ENCODE results near the gene IKZF2.

IKZF2 gene

GRCh38 chr2:213098612-213099011, 52.8 kb downstream of the IKZF2 start:
- no peak for DNase-seq

DNA sequence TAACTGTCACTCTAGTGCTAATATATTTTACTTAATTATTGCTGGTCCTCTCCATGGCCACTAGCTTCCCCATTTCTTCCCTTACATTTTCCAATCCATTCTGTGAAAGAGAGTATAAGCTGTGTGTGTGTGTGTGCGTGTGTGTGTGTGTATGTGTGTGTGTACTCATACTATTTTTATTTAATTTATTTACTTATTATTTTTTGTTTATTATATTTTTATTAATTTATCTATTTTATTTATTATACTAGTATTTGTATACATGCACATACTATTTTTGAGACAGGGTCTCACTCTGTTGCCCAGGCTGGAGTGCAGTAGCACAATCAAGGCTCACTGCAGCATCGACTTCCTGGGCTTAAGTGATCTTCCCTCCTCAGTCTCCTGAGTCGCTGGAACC, 59.6 kb downstream of the IKZF2 start:
- DNase-seq: no peak

DNA sequence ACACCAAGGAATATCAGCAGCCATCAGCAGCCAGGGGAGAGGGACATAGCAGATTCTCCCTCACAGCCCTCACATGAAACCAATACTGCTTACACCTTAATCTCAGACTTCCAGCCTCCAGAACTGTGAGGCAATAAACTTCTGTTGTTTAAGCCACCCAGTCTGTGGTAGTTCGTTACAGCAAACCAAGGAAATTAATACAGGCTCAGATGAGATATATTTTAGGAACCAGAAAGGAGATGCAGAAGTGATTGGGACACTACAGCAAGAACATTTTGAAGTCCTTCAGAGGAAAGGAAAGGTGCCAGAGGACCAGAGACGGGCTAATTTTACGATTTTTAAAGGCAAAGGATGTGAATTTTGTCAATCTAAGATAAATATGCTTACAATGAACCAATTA, 60.6 kb downstream of the IKZF2 start:
- DNase-seq: no peak

- DNase-seq: no peak
Observed at GRCh38 chr2:213089438-213089837, 62.0 kb downstream of the IKZF2 start.

- no peak for DNase-seq
Observed at GRCh38 chr2:213087040-213087439, 64.4 kb downstream of the IKZF2 start.

DNA sequence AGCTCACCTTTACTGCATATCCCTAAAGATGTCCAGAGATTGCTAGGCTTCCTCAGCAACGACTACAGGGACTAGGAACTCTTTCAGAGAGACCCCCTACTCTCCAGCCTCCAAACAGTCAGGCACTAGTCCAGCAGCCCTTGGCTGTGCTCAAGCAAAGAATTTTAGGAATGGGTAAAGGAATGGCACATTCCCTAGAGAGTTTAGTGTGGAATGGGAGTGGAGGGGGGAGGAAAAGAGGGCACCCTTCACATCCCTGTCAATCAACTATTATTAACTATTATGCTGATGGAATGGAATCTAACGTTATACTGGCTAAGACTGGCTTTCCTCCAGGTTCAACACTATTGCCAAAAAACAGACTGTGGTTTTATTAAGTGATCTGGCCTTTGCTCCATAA, 64.8 kb downstream of the IKZF2 start:
- DNase-seq: no peak

GRCh38 chr2:213086050-213086449, 65.4 kb downstream of the IKZF2 start:
- DNase-seq: no peak

DNA sequence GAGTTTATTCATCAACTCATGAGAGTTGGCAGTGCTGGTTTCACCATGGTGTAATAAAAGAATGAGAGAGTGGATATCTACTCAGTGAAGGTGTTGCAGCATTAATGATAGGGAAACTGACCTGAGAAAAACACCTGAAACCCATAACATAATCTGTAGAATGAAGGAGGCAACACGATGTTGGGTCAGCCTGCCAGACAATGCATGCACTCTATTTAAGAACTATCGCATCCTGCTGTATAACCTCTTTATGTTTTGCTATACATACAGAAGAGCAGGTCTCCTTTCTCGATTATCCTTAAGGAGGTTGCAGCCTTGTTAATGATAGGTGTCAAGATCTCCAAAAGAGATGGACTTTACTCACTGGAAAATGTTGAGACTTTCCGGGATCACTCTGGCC, 65.9 kb downstream of the IKZF2 start:
- DNase-seq: no peak

- DNase-seq: no peak
Observed at GRCh38 chr2:213084261-213084660, 67.2 kb downstream of the IKZF2 start.

DNA sequence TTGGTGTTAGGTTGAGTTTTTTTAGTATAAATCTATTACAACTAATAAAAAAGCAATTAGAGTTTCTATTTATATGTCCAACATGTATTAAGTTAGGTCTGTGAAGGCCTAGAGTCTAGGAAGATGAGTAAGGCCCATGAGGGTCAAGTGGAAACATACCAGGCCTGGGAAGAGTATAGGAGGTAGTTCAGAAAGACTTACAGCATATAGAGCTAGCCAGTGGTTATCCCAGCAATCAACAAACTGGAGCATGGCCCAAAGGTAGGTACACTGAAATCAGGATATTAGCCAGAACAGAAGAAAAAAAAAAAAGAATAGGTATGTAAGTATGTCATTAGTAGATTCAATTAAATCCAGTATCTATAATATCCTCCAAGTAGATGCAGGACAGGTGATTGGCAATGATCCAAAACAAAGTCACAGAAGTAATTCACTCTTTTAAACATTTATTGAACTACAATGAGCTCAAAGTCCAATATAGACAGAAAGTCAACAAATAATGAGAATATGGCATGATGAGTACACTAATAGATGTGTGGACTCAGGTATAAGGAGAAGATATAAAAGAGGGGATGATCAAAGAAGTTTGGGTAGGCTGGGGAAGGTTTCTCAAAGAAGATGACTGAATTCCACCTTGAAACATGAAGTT, 70.3 kb downstream of the IKZF2 start:
- no peak for DNase-seq

GRCh38 chr2:213079756-213080155, 71.7 kb downstream of the IKZF2 start:
- DNase-seq: no peak

- no peak for DNase-seq
Observed at GRCh38 chr2:213078686-213079085, 72.7 kb downstream of the IKZF2 start.

DNA sequence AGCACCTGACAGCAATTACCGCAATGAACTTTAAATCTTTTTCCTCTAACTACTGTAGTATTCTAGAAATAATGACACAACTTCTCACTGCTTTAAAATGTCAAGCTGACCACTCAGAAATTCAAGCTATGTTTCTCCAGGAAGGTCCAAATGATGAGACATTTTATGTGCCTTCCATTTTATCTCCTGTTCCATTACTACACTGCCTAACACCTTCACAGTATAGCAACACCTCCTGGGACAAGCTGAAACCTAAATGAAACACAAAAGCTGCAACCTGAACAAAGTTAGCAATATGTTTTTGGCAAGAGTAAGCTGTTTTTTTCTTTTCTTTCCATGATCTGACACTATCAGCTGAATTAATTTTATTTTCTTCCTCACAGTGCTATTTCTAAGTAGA, 81.9 kb downstream of the IKZF2 start:
- DNase-seq: no peak

GRCh38 chr2:213068676-213069359, 82.6 kb downstream of the IKZF2 start:
- no peak for DNase-seq

GRCh38 chr2:213067888-213068287, 83.5 kb downstream of the IKZF2 start:
- no peak for DNase-seq

GRCh38 chr2:213066443-213066743, 85.0 kb downstream of the IKZF2 start:
- no peak for DNase-seq

DNA sequence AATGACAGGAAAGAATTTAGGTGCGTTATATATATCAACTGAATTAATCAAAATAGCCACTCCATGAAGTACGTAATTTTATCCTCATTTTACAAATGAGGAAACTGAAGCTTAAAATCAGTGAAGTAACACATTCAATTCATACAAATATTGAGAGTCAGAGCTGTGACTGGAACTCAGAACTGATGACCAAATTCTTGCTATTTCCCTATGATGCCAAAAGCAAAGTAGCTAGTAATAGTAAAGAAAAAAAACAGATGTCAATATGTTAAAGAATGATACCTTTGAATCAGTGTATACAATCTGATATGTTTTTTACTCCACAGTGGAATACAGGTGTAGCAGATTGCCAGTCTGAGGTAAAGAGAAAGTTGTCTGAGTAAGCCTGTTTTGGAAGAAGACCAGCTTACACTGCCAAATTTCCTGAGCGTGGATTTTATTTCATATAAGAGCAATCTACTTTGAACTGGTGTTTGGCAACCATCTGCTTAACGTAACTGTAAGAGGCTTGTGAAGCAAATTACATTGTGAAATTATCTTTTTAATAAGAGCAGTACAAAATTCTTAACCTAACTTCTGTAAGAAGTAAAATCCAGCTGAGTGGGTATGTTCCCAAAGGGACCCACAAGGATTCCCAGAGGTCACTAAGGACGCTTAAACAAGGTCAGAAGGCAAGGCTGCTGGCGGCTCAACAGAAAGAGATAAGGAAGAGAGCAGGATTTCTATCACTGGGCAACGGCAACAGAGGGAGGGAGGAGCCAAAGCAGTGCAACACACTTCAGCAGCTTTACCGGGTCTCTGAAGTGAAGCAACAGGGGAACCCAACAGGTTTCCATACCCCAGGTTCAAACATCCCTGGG, 85.6 kb downstream of the IKZF2 start:
- DNase-seq: peak in 1 of 2 donors; percentile 14

- DNase-seq: no peak
Observed at GRCh38 chr2:213064099-213064498, 87.3 kb downstream of the IKZF2 start.

- DNase-seq: peak in 1 of 2 donors; percentile 42
Observed at GRCh38 chr2:213057977-213058376, 93.4 kb downstream of the IKZF2 start.

DNA sequence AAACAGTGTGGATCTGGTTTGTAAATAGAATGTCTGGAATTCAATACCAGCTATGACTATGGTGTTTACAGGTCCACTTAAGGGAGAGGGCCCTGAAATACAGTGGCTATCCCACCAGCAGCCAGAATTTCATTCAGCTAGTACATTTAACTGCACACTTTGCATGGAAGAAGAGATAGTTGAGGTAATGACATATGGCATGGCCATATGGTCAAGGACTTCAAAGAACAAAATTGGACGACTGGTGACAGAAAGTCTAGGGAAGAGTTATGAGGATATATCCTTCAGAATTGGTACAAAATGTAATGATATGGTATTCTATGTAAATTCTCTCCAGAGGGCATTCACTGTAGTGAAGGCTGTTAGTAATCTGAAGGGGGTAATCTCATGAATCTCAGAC, 105.0 kb downstream of the IKZF2 start:
- no peak for DNase-seq

GRCh38 chr2:213043566-213043965, 107.8 kb downstream of the IKZF2 start:
- no peak for DNase-seq

- DNase-seq: no peak
Observed at GRCh38 chr2:213042262-213042661, 109.2 kb downstream of the IKZF2 start.

DNA sequence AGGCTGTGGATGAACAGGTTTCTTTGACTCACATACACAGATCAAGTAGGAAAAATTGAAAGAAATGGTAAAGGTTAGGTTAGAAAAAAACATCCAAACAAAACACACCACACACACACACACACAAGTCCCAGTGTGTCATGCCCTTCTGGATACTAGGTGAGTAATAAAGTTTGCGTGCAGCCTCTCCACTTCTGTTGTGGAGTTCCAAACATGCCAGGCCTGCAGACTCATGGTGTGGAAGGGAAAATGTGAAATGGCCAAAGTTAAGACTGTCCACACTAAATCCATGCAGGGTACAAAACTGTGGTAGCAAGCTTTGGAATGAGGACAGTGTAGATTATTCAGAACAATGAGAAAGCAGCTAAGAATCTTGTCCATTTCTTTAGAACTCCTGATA, 114.6 kb downstream of the IKZF2 start:
- no peak for DNase-seq

- DNase-seq: peak in 1 of 2 donors; percentile 32
Observed at GRCh38 chr2:213034585-213034984, 116.8 kb downstream of the IKZF2 start.

Data from CD4-positive, alpha-beta T cell treated with Interleukin-4 for 1 hour (primary cell).